Measurements from ENCODE around the gene ZNF496. TPM values are rescaled to one million over a fixed set of nuclear protein-coding genes. Genes with fewer than 3 reads are reported as not detected.
"Not testable (repeated sequence)": the region's sequence is repeated elsewhere in the genome, so short reads cannot be mapped to it uniquely, and the experiment has no call there.

ZNF496 gene
- total RNA-seq, result 18.9 and 25.5 TPM in 2 replicates

- DNase-seq (ENCODE audit: low read depth, low spot score), result peak; percentile 58
These were observed at the start of gene ZNF496 for GRCh38 chr1:247331525-247332214. Gene ZNF496, minus strand, starts transcription at chr1:247331867. Its CDS starts 2,289 bp downstream, at chr1:247329578.

GRCh38 chr1:247378334-247379073 is 46.8 kb upstream of the ZNF496 start:
- DNase-seq (ENCODE audit: low read depth, low spot score), result no peak

DNA sequence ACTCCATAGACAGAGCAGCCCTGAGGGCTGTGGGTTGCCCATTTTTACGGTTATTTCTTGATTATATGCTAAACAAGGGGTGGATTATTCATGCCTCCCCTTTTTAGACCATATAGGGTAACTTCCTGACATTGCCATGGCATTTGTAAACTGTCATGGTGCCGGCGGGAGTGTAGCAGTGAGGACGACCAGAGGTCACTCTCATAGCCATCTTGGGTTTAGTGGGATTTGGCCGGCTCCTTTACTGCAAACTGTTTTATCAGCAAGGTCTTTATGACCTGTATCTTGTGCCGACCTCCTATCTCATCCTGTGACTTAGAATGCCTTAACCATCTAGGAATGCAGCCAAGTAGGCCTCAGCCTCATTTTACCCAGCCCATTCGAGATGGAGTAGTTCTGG is 46.0 kb upstream of the ZNF496 start:
- DNase-seq (ENCODE audit: low read depth, low spot score), result not testable (repeated sequence)

DNA sequence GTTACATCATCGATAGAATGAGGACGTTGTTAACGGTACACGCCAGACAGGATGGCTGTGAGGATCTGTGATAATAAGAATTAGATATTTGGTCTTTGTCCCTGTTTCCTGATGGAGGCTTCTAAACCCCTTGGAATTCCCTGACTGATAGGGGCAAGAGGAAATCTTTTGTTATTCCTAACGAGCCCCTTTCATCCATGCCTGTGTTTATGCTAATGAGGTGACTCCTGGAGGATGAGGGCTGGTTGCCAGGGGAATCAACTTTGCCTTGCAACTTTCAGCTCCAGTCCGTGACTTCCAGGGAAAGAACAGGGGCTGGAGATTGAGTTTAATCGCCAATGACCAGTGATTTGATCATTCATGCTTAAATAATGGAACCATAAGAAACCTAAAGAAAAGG is 45.0 kb upstream of the ZNF496 start:
- no peak for DNase-seq (ENCODE audit: low read depth, low spot score)

- DNase-seq (ENCODE audit: low read depth, low spot score), result no peak
These were observed 44.1 kb upstream of the ZNF496 start for GRCh38 chr1:247375747-247376146.

- DNase-seq (ENCODE audit: low read depth, low spot score), result not testable (repeated sequence)
These were observed 43.1 kb upstream of the ZNF496 start for GRCh38 chr1:247374651-247375334.

DNA sequence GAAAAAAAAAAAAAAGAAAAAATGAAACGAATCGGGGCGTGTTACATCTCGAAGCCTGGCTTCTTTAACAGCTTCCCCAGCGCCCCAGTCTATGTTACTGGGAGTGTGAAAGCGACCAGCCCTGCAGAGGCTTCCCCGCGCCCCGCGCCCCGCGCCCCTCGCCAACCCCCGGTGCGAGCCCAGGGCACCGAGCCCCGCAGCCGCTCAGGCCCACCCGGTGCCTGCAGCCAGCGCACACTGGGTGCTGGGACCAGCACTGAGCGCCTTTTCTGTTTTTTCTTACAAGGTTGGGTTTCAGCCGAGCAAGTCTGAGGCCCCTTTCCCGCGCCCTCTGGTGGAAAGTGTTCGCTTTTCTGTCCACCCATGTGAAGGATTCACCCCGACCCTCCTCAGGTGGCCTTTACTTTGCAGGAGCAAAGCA is 42.1 kb upstream of the ZNF496 start:
- no peak for DNase-seq (ENCODE audit: low read depth, low spot score)

GRCh38 chr1:247371801-247372259 is 40.2 kb upstream of the ZNF496 start:
- no peak for DNase-seq (ENCODE audit: low read depth, low spot score)

GRCh38 chr1:247370786-247371732 is 39.4 kb upstream of the ZNF496 start:
- no peak for DNase-seq (ENCODE audit: low read depth, low spot score)

GRCh38 chr1:247368490-247369145 is 37.0 kb upstream of the ZNF496 start:
- no peak for DNase-seq (ENCODE audit: low read depth, low spot score)

- DNase-seq (ENCODE audit: low read depth, low spot score), result no peak
These were observed 36.2 kb upstream of the ZNF496 start for GRCh38 chr1:247367786-247368422.

DNA sequence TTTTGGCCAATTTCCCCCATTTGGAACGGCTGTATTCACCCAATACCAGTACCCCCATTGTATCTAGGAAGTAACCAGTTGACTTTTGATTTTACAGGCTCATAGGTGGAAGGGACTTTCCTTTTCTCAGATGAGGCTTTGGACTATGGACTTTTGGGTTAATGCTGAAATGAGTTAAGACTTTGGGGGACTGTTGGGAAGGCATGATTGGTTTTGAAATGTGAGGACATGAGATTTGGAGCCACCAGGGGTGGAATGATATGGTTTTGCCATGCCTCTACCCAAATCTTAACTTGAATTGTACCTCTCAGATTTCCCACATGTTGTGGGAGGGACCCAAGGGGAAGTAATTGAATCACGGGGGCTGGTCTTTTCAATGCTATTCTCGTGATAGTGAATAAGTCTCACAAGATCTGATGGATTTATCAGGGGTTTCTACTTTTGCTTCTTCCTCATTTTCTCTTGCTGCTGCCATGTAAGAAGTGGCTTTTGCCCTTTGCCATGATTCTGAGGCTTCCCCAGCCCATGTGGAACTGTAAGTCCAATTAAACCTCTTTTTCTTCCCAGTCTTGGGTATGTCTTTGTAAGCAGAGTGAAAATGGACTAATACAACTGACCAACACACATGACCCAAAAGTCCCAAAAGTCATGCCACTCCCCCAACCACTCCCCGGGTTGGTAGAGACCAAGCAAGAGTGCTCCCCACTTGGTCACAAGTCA is 35.4 kb upstream of the ZNF496 start:
- DNase-seq (ENCODE audit: low read depth, low spot score), result no peak

- not testable (repeated sequence) for DNase-seq (ENCODE audit: low read depth, low spot score)
These were observed 34.7 kb upstream of the ZNF496 start for GRCh38 chr1:247366345-247366744.

GRCh38 chr1:247365023-247365422 is 33.4 kb upstream of the ZNF496 start:
- no peak for DNase-seq (ENCODE audit: low read depth, low spot score)

- not testable (repeated sequence) for DNase-seq (ENCODE audit: low read depth, low spot score)
These were observed 31.3 kb upstream of the ZNF496 start for GRCh38 chr1:247363000-247363399.

DNA sequence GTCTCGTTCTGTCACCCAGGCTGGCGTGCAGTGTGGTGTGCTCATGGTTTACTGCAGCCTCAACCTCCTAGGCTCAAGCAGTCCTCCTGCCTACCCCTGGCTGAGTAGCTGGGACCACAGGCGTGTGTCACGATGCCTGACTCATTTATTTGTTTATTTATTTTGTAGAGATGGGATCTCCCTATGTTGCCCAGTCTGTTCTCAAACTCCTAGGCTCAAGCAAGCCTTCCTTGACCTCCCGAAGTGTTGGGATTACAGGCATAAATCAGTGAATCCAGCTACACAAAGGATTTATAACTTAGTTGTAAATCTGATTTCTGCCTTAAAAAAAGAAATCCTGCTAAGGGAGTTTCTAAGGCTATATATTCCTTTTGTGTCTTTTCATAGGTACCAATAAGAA is 30.5 kb upstream of the ZNF496 start:
- no peak for DNase-seq (ENCODE audit: low read depth, low spot score)

DNA sequence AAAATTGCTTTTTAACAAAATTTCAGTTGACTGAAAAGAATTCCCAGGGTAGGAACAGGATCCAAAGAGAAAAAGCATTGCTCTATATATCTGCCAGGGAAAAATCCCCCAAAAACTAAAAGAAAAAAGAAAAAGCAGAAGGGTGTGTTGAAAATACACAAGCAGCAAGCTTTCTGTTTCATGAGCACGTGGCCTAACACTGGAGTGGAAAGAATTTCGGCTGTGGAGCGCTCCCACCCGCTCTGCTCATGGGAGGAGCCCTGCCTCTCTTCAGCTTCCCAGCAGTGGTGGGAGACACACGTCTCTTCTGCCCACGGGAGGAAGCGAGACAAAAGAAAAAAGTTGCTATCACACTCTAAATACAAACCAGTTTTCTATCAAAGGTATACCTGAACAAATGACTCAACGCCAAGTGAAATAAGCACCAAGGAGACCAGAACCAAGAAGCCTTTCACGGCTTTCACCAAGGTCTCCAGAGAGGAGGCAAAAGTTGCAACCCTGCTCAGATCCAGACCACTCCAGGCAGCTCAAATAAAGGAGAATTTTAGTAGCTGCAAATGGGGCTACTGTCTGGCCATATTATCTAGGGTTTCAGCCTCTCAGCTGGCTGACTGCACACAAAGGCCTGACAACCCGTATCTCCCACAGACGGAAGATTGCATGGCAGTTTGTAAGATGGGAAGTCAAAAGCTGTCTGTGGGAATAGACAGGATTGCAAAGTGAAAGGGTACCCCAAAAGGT is 29.5 kb upstream of the ZNF496 start:
- no peak for DNase-seq (ENCODE audit: low read depth, low spot score)

DNA sequence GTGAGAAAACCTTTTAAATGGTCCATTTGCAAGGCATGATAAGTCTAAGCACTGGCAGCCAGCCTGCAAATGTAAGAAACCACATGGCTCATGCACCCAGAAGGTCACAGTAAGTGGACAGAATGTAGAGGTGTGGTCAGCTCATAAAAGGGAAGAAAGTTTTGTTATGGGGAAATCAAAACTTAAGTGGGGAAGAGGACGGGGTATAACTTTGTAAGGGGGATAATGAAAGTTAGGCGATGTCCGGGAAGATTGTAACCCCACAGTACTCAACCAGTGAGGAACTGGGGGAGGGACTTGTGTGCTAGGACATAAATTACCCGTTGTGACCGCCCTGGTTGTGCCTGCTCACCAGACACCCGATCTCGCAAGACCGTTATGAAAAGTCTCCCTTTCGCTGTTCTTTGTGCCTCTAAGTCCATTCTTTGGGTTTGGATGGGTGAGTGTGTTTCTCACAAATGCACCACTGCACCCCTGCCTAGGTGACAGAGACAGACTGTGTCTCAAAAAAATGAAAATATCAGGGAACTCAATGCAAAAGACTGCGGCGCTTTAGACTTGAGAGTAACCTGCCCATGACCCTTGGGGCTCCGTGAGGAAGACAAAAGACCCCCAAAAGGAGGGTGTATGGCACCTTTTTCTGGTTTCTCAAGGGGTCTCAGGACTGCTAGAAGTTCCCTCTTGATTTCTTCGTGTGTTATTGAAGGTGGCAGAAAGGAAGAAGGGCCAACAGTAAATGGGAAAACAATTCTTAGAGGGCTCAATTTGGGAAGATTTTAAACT is 28.6 kb upstream of the ZNF496 start:
- DNase-seq (ENCODE audit: low read depth, low spot score), result no peak
